HEK293 (cell line): ENCODE data around the gene DEF6.

Experiments used
- BCL11A ChIP-seq: fragments of 450-650 bp; formaldehyde crosslinking; IDR thresholded peaks from 2 replicates; pipeline ENCODE4 v1.5.1; 2016; ENCODE audit warnings: low read depth, missing biosample characterization, missing genetic modification characterization
- TF ChIP-seq, protein P1 (sequence below): fragments of 450-650 bp; formaldehyde crosslinking; IDR thresholded peaks from 2 replicates; pipeline ENCODE4 v1.5.1; 2016; ENCODE audit warnings: missing biosample characterization, missing genetic modification characterization

DNA sequence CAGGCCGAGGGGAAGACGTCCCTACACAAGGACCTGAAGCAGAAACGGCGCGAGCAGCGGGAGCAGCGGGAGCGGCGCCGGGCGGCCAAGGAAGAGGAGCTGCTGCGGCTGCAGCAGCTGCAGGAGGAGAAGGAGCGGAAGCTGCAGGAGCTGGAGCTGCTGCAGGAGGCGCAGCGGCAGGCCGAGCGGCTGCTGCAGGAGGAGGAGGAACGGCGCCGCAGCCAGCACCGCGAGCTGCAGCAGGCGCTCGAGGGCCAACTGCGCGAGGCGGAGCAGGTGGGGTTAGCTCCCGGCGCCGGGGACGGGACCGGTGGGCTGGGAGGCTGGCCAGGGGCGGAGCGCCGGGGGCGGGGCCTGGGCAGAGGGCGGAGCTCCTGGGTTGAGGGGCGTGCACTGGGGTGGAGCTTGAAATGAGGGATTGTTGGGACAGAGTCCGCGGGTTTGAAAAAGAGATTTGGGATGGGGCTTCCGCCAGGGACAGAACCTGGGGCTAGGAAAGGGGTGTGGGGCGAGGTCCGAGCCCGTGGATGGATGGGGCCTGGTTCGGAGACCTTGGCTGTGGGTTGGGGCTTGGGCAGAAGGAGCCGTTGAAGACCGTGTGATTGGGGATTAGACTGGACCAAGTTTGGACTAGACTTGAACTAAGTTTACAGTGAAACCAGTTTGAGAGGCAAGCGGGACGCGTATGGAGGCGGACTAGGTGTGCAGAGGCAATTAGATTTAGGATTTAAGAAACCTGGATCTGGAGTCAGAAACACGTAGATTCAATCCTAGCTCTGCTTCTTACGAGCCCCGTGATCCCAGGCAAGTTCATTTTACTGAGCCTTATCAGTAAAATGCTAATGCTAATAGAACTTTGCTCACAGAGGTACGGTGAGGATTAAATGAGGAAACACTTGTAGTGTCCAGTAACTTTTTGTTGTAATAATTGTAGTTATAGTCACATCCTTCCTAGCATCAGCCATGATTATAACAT lies 20.9 kb downstream of the DEF6 start:
- TF ChIP-seq BCL11A, result no peak
- TF ChIP-seq, protein P1, sequence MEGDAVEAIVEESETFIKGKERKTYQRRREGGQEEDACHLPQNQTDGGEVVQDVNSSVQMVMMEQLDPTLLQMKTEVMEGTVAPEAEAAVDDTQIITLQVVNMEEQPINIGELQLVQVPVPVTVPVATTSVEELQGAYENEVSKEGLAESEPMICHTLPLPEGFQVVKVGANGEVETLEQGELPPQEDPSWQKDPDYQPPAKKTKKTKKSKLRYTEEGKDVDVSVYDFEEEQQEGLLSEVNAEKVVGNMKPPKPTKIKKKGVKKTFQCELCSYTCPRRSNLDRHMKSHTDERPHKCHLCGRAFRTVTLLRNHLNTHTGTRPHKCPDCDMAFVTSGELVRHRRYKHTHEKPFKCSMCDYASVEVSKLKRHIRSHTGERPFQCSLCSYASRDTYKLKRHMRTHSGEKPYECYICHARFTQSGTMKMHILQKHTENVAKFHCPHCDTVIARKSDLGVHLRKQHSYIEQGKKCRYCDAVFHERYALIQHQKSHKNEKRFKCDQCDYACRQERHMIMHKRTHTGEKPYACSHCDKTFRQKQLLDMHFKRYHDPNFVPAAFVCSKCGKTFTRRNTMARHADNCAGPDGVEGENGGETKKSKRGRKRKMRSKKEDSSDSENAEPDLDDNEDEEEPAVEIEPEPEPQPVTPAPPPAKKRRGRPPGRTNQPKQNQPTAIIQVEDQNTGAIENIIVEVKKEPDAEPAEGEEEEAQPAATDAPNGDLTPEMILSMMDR, result peak; percentile 86
